Peyer's patch (tissue), 4 donors: ENCODE data around the gene PAX2.

Source experiments
- POLR2A ChIP-seq, 2 donors: fragments of 450-650 bp; IDR thresholded peaks; one replicate each; pipeline ENCODE4 v1.5.1; 2017; ENCODE audit warnings: antibody characterized with exemption in 2 of 2, mild to moderate bottlenecking in 2 of 2, moderate library complexity in 2 of 2
- TF ChIP-seq, protein P1 (sequence below), 6 experiments: fragments of 450-650 bp in 4 of 6; fragments of 200-600 bp in 2 of 6; sonication (generic) in 1 of 6; IDR thresholded peaks; one replicate each; pipeline ENCODE4 v1.5.1; 2017 to 2019; ENCODE audit warnings: antibody characterized with exemption in 6 of 6, mild to moderate bottlenecking in 3 of 6, moderate library complexity in 1 of 6

GRCh38 chr10:100784126-100784525, 38.7 kb downstream of the PAX2 start:
- TF ChIP-seq, protein P1, sequence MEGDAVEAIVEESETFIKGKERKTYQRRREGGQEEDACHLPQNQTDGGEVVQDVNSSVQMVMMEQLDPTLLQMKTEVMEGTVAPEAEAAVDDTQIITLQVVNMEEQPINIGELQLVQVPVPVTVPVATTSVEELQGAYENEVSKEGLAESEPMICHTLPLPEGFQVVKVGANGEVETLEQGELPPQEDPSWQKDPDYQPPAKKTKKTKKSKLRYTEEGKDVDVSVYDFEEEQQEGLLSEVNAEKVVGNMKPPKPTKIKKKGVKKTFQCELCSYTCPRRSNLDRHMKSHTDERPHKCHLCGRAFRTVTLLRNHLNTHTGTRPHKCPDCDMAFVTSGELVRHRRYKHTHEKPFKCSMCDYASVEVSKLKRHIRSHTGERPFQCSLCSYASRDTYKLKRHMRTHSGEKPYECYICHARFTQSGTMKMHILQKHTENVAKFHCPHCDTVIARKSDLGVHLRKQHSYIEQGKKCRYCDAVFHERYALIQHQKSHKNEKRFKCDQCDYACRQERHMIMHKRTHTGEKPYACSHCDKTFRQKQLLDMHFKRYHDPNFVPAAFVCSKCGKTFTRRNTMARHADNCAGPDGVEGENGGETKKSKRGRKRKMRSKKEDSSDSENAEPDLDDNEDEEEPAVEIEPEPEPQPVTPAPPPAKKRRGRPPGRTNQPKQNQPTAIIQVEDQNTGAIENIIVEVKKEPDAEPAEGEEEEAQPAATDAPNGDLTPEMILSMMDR (IDR thresholded peaks at IDR 0.05): no peak
- no peak for TF ChIP-seq POLR2A (IDR thresholded peaks at IDR 0.05)
